HG02610 (cell line): ENCODE measurements around the gene CCDC73.
A peak's percentile ranks its signal among the peaks of the same experiment; 100 is the strongest.
"Not testable (repeated sequence)": the region's sequence is repeated elsewhere in the genome, so short reads cannot be mapped to it uniquely, and the experiment has no call there.

Experiments used
- ATAC-seq: cut with Tn5 transposase; IDR thresholded peaks from one replicate; pipeline ENCODE4 v1.9.1; 2021; ENCODE audit warnings: mild to moderate bottlenecking, moderate library complexity; ENCODE audit not compliant: unreplicated experiment

CCDC73 gene

DNA sequence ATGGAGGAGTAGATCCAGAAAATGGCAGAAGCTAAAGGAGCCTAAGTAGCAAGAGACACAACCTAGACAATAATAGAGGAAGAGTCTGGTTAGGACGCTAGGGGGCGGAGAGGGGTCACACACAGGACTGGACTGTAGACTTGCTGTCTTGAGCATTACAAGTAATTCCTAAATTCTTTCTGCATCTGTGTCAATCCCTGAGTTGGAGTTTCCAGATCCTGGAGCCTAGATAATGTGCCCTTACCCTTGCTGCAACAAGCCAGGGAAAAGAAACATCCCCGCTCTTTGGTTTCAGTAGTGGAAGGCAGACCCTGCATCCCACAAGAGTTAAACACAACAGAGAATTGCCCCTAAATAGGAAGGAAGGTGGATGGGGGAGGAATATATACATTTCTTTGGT, 14.9 kb upstream of the CCDC73 start:
- ATAC-seq, result peak; percentile 87

DNA sequence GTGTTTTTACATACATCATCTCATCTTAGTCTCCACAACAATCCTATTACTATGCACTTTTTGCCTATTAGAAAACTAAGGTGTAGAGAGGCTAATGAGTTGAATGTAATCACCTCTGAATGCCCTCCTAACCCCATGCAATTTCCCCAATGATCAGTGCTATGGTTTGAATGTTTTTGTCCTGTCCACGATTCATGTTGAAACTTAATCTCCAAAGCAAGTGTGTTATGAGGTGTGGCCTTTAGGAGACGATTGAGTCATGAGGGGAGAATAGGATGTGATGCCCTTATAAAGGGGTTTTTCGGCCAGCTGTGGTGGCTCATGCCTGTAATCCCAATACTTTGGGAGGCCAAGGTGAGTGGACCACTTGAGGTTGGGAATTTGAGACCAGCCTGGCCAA, 2.0 kb upstream of the CCDC73 start:
- ATAC-seq, result no peak

DNA sequence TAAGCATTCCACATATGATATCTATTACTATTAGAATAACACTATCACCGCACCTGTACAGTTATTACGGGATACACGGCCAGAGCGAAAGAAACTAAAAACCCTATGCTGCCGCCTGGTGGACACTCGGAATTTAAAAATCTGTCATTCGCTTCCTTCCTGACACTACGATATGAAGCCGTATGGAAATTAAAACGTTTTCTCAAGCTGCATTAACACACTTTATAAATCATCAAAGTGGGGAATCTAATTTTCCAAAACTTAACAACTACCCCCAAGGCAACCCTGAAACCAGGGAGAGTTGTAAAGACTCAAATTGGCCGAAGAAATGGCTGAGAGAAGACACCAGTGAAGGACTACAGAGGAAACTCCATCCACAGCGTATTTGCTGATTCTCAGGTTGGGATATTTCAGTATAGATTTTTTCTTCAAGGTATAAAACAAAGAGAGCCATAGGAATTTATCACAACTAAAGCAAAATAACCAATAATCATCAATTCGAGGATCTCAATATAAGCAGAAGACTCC, 1.4 kb downstream of the CCDC73 start:
- ATAC-seq, result peak; percentile 86

DNA sequence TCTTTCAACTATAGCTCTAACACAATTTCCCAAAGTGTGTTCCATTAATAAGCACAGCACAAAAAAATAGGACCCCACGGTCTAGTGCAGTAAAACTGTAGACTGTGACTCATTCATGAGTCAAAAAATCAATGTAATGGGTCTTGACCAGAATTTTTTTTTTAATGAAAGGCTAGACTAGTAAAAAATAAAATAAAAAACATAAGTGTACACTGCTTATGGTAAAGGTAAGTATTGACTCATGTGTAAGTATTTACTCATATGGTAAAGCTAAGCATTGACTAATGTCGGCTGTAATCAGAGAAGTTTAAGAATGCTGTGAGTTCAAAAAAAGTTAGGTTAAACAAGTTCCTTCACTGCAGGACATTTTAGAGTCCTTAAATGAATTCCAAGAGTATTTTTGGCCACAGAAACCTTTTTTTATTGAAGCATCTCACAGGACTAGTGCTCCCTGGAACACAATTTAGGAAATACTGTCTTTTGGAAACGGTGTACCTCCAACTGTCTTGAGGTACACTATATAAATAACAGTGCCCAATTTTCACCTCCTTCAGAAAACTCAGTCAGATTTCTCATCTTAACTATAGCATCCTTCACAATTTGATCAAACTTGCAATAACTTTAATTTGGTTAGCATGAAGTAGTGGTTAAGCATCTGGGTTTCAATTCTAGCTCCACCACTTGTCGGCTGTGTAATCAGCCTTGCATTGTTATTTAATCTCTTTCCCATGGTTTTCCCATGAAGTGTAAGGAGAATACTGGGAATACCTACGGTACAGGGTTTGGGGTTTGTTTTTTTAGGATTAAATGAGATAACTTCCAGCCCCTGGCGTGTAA, 2.1 kb downstream of the CCDC73 start:
- ATAC-seq, result peak; percentile 9

DNA sequence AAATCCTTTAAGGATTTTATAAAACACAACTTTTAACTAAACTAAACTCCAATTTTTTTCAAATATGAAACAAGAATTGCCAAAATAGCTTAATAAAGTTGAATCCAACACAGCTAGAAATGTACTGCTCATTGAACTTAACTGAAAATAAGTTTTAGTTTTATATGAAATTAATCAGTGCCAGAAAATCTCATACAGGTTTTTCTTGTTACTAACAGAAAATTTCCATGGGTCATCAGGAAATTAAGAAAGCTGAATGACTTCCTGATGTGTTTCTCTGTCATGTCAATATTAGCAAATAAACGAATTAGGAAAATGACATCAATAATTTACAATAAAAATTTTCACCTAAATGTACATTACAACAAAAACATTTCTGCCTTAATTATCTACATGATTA, 3.5 kb downstream of the CCDC73 start:
- ATAC-seq, result no peak

DNA sequence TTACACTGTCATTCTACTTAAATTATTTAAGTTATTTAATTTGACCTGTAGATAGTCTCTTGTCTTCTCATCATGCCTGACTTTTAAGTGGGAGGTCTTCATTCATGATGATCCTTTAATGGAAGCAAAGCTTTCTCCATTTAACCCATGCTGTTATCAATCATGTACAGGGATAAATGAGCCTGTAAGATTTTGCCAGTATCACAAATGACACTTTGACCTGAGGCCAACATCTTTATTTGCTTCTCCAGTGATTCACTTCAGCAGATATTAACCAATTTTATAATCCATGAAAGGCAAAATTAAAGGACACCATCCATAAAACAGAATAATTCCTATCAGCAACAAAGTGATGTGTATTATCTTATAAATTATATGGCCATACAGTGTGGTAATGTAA, 7.7 kb downstream of the CCDC73 start:
- no peak for ATAC-seq

DNA sequence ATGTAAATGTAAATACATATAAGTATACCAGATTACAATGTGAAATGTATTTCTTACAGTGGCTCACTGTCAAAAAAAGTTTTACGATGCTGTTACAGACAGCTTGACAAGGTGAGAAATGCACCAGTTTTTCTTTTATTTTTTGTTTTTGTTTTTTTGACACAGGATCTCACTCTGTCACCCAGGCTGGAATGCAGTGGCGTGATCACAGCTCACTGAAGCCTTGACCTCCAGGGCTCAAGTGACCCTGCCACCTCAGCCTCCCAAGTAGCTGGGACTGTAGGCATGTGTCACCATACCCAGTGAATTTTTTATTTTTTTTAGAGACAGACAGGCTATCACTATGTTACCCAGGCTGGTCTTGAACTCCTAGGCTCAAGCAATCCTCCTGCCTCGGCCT, 9.2 kb downstream of the CCDC73 start:
- ATAC-seq, result no peak

DNA sequence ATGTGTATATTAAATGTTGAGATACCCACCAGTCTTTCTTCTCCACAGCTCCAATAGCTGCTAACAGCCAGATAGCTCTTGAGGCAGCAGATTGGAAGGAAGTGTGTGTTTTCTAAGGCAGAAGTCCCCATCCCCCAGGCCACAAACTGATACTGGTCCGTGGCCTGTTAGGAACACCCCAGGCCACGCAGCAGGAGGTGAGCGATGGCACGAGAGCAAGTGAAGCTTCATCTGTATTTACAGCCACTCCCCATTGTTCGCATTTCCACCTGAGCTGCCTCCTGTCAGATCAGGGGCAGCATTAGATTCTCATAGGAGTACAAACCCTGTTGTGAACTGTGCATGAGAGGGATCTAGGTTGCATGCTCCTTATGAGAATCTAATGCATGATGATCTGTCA, 12.7 kb downstream of the CCDC73 start:
- ATAC-seq, result no peak

DNA sequence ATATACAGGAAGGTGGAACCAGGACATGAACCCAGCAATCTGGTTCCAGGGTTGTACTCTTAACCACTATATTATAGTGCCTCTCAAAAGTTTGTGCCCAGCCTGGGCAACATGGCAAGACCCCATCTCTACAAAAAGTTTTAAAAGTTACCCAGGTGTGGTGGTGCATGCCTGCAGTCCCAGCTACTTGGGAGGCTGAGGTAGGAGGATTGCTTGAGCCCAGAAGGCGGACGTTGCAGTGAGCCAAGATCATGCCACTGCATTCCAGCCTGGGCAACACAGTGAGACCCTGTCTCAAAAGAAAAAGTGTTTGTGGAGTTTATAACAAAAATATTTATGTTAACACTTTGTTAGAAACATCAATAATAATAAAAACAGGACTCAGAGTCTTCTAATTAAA, 13.6 kb downstream of the CCDC73 start:
- not testable (repeated sequence) for ATAC-seq

DNA sequence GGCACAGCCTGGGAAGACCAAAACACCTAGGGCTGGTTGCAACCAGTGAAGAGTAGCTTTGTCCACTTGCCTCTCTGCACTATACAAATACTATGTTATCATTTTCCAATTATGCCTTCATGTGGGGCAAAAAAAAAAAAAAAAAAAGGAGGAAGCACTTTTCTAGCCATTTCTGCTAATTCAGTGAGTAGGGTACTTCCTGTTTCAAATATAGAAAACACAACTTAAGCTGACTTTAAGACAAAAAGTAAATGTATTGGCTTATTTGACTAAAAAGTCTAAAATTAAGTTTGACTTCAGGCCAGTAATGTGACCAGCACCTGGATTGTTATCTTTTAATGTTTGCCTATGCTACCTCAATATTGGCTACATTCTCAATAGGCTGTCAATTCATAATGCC, 15.3 kb downstream of the CCDC73 start:
- no peak for ATAC-seq

DNA sequence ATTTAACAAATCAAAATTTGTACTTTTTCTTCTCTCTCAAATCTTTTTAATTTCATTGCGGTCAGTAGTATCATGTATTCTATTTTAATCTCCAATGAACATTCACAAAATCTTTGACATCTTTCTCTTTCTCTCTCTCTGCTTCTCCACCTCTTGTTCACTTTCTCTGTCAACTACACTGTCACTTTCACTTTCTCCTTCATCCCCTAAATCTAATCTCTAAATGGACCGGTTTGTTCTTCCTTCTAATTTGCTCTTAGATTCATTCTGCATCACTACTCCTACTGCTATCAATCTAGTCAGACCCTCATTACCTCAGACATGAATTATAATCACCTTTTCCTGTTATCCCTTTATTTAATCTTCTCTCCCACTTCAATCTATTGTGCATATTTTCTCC, 18.6 kb downstream of the CCDC73 start:
- ATAC-seq, result no peak

DNA sequence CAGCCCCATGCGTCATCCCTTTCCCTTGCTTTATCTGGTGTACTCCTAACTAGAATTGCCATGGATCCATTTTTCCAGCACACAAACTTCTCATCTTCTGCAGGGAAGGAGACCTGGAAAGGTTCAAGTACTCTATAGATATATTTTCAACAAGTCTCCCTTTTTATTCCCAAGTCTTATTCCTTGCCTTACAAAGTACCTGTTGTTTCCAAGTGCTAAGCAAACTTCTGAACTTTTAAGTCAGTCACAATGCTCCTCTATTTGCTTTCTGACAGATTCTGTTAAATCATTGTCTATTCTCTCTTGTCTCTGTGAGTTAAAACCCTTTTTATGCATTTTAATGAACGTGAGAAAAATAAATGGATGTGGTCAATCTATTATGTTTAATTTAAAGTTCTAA, 20.4 kb downstream of the CCDC73 start:
- no peak for ATAC-seq

DNA sequence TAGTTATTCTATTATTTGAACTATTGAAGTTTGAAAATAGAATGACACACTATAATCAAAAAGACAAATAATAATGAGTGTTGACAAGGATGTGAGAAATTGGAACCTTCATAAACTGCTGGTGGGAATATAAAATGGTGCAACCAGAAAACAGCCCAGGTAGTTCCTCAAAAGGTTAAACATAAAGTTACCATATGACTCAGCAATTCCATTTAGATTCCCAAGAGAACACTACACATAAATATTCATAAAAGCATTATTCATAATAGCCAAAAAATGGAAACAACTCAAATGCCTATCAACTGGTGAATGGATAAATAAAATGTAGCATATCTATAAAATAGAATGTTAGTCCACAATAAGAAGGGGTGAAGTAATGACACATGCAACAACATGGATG, 21.7 kb downstream of the CCDC73 start:
- no peak for ATAC-seq

DNA sequence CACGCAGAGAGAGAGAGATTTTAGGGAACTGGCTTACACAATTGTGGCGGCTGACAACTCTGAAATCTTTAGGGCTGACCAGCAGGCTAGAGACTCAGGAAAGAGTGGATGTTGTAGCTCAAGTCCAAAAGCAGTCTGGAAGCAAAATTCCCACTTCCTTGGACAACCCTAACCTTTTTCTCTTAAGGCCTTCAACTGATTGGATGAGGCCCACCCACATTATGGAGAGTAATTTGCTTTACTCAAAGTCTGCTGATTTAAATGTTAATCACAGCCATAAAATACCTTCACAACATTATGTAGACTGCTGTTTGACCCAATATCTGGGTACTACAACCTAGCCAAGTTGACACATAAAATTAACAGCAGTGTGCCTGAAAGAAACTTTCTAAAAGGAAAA, 32.7 kb downstream of the CCDC73 start:
- ATAC-seq, result not testable (repeated sequence)

DNA sequence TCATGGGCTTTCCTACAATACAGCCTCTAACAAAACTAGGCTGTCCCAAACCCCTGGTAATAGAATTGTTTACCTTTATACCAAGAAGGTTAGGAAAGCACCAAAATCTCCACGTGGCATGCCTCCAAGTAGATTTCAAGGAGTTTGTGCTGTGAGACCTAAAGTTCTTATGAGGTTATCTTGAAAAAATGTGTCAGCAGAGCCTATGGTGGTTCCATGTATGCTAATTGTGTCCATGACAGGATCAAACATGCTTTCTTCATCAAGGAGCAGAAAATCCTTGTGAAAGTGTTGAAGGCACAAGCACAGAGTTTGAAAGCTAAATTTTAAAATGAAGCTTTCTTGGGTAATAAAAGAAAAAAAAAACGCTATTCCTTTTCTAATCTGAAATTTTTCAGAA, 36.2 kb downstream of the CCDC73 start:
- ATAC-seq, result no peak

DNA sequence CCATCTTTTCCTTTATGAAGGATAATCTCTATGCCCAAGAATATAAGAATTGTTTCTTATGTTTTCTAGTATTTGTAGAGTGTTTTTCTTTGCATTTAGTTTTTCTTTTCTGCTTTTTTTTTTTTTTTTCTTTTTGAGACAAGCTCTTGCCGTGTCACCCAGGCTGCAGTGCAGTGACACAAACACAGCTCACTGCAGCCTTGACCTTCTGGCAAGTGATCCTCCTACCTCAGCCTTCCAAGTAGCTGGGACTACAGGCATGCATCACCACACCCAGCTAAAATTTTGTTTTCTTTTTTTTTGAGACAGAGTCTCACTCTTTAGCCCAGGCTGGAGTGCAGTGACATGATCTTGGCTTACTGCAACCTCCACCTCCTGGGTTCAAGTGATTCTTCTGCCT, 41.3 kb downstream of the CCDC73 start:
- ATAC-seq, result not testable (repeated sequence)

DNA sequence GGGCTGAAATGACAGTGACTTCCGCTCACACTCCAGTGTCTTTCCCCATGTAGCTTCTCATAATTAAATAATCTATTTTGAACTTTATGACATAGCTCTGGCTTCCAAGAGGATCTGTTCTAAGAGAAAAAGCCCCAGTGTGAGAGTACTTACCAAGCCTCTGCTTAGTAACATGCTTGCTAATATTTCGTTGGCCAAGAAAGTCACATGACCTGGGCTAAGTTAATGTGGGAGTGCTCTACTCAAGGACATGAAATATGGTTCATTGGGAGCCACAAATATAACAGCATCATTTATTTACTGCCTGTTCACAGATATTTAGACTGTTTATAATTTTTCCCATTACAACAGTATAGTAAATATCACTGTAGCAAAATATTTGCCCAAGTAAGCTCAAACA, 42.5 kb downstream of the CCDC73 start:
- ATAC-seq, result no peak

DNA sequence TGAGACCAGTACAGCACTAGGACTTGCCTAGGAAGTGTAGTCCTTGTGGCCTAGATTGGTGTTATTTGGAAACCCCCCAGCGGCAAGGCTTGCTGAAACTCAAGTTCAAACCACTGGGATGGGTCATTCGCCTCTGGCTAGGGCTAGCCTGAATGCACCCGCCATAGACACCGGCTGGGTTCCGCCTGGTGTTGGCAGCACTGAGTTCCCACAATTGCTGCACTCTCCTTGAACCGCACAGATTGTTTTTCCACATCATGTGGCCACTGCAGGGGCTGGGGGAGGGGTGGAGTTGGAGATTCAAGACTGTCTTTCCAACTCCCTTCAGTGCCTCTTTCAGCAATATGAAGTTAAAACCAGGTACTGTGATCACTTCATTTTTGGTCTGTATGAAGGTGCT, 43.1 kb downstream of the CCDC73 start:
- no peak for ATAC-seq

DNA sequence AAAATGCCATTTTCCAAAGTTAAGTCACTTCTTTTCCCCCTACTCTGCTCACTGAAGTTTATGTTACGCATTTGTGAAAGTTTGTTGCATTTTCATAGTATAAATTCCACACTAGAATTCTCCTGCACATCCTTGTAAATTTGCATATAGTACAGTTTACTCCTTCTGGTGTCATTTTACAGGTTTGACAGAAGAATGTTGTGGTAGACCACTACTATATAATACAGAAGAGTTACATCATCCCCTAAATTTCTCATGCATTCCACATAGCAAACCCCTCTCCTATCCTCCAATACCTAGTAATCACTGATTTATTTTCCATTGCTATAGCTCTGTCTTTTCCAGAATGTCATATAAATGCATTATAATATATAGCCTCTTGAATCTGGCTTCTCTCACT, 64.5 kb downstream of the CCDC73 start:
- no peak for ATAC-seq

DNA sequence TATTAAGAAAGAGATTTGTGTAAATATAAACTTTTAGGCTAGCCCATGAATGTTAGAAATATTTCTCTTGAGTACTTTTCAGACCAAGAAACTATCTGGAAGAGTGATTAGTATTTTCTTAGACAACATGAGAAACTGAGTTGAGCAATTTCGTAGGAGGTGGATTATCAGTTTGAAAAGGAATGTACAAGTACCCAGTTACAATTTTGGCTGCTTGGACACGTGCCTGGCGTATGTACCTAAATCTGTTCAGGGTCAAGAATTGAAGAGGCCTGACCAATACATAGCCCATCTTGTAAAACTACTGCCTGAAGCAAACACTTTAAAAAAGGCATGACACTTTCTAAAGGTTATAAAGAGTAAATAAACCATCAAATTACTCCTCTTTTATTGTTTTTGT, 71.1 kb downstream of the CCDC73 start:
- ATAC-seq, result no peak

DNA sequence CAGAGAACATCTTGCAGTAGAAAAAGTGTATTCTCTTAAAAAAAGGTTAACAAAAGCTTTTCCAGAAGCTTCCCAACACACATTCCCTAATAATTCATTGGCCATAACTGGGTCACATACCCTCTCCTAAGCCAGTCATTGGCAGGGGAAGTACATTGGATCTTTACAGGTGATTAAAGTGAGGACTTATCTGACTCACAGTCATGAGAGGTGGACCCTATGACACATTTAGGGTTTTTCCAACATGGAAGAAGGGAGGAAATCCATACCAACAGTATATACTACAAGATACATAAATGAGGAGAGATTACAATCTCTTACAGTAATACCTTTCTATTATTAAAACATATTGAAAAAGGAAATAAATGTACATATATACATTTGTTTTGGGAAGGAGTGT, 72.2 kb downstream of the CCDC73 start:
- ATAC-seq, result no peak

DNA sequence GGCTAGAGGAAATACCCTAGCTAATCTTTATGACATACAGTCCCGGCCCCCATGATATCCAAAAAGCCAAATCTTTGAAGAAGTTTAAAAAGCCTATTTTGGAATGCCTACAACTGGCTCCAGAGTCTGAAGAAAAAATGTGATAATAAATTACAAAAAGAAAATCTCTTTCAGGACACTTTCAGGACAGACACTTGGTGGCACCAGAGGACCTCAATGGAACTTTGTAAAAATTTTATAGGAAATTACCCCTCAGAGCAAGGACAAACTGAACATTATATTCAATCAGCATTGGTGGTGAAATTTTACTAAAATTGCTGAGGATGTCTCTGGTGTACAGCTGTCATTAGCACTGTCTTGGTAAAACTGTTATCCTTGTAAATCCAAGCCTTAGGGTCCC, 81.0 kb downstream of the CCDC73 start:
- ATAC-seq, result no peak

DNA sequence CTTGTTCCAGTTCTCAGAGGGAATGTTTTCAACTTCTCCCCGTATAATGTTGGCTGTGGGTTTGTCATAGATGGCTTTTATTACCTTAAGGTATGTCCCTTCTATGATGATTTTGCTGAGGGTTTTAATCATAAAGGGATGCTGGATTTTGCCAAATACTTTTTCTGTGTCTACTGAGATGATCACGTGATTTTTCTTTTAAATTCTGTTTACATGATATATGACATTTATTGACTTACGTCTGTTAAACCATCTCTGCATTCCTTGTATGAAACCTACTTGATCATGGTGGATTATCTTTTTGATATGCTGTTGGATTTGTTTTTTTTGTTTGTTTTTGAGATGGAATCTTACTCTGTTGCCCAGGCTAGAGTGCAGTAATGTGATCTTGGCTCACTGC, 85.5 kb downstream of the CCDC73 start:
- not testable (repeated sequence) for ATAC-seq
